ENCODE data around the gene SRRT. TPM values are rescaled to one million over a fixed set of nuclear protein-coding genes. Genes with fewer than 3 reads are reported as not detected.

The SRRT gene
- total RNA-seq, 4 donors from 2014 or later = 72.6 to 124 (median 88.6) TPM

GRCh38 chr7:100880645-100881044 lies 5.7 kb downstream of the SRRT start:
- TF ChIP-seq CTCF (IDR thresholded peaks at IDR 0.05) (no peak), POLR2A (IDR thresholded peaks at IDR 0.05) (no peak), EP300 (IDR thresholded peaks at IDR 0.05) (no peak)
- 81 to 90% methylated on average over 7 of the region's 7 CpGs for WGBS, 2 donors
- Histone ChIP-seq H3K4me1 (peaks cover 0 to 56% (median 20%) of the 10 kb centered on the region in 4 donors), H3K4me3 (no peak overlapping the region), H3K9me3 (no peaks in the 10 kb centered on the region), H3K27me3 (no peaks in the 10 kb centered on the region), H3K27ac (no peak overlapping the region), H3K36me3 (peaks cover 6 to 77% (median 39%) of the 10 kb centered on the region in 3 donors)
- DNase-seq (ENCODE audit: low spot score in 2 of 2) = no peak

- H3K4me1 ChIP-seq = peaks cover 0 to 51% (median 16%) of the 10 kb centered on the region in 4 donors
- H3K27ac ChIP-seq = no peak overlapping the region
- no peak for DNase-seq (ENCODE audit: low spot score in 2 of 2)
- 95 to 96% methylated on average over 20 of the region's 20 CpGs for WGBS, 2 donors
- no peak overlapping the region for H3K4me3 ChIP-seq
- no peaks in the 10 kb centered on the region for H3K27me3 ChIP-seq
- TF ChIP-seq CTCF (IDR thresholded peaks at IDR 0.05) = no peak
- TF ChIP-seq EP300 (IDR thresholded peaks at IDR 0.05) = no peak
- TF ChIP-seq POLR2A (IDR thresholded peaks at IDR 0.05) = no peak
- H3K9me3 ChIP-seq = no peaks in the 10 kb centered on the region
- H3K36me3 ChIP-seq = peaks cover 6 to 81% (median 39%) of the 10 kb centered on the region in 3 donors
Measured at GRCh38 chr7:100881136-100881535, 6.2 kb downstream of the SRRT start.

GRCh38 chr7:100882201-100882600 lies 7.3 kb downstream of the SRRT start:
- no peak for DNase-seq (ENCODE audit: low spot score in 2 of 2)
- peaks cover 0 to 45% (median 6%) of the 10 kb centered on the region in 4 donors for H3K4me1 ChIP-seq
- H3K27ac ChIP-seq = no peak overlapping the region
- no peaks in the 10 kb centered on the region for H3K27me3 ChIP-seq
- 86 to 89% methylated on average over 9 of the region's 9 CpGs for WGBS, 2 donors
- H3K4me3 ChIP-seq = no peak overlapping the region
- H3K9me3 ChIP-seq = no peaks in the 10 kb centered on the region
- H3K36me3 ChIP-seq = peaks cover 6 to 88% (median 49%) of the 10 kb centered on the region in 3 donors
- TF ChIP-seq EP300 (IDR thresholded peaks at IDR 0.05) (no peak), POLR2A (IDR thresholded peaks at IDR 0.05) (no peak), CTCF (IDR thresholded peaks at IDR 0.05) (no peak)

GRCh38 chr7:100882785-100883526 lies 8.1 kb downstream of the SRRT start:
- H3K4me3 ChIP-seq = no peak overlapping the region
- 85 to 88% methylated on average over 21 to 24 of the region's 24 CpGs for WGBS, 2 donors
- H3K9me3 ChIP-seq = no peaks in the 10 kb centered on the region
- H3K4me1 ChIP-seq = peaks cover 0 to 45% (median 3%) of the 10 kb centered on the region in 4 donors
- no peak for TF ChIP-seq CTCF (IDR thresholded peaks at IDR 0.05)
- TF ChIP-seq EP300 (IDR thresholded peaks at IDR 0.05) = no peak
- no peak for TF ChIP-seq POLR2A (IDR thresholded peaks at IDR 0.05)
- H3K36me3 ChIP-seq = peaks cover 6 to 90% (median 52%) of the 10 kb centered on the region in 3 donors
- H3K27ac ChIP-seq = no peak overlapping the region
- no peaks in the 10 kb centered on the region for H3K27me3 ChIP-seq
- DNase-seq (ENCODE audit: low spot score in 2 of 2) = no peak

- Histone ChIP-seq H3K36me3 (peaks cover 6 to 83% (median 58%) of the 10 kb centered on the region in 3 donors), H3K4me1 (peaks cover 0 to 40% (median 14%) of the 10 kb centered on the region in 4 donors), H3K4me3 (no peak overlapping the region), H3K9me3 (no peaks in the 10 kb centered on the region), H3K27ac (no peak overlapping the region), H3K27me3 (no peaks in the 10 kb centered on the region)
- DNase-seq (ENCODE audit: low spot score in 2 of 2) = no peak
- no peak for TF ChIP-seq POLR2A (IDR thresholded peaks at IDR 0.05)
- 92% methylated on average over 29 of the region's 29 CpGs for WGBS, 2 donors
Measured at GRCh38 chr7:100884736-100885439, 10.0 kb downstream of the SRRT start.

Data from tibial nerve (tissue), 4 donors.